Measurements from ENCODE around the gene P2RX2.

DNA sequence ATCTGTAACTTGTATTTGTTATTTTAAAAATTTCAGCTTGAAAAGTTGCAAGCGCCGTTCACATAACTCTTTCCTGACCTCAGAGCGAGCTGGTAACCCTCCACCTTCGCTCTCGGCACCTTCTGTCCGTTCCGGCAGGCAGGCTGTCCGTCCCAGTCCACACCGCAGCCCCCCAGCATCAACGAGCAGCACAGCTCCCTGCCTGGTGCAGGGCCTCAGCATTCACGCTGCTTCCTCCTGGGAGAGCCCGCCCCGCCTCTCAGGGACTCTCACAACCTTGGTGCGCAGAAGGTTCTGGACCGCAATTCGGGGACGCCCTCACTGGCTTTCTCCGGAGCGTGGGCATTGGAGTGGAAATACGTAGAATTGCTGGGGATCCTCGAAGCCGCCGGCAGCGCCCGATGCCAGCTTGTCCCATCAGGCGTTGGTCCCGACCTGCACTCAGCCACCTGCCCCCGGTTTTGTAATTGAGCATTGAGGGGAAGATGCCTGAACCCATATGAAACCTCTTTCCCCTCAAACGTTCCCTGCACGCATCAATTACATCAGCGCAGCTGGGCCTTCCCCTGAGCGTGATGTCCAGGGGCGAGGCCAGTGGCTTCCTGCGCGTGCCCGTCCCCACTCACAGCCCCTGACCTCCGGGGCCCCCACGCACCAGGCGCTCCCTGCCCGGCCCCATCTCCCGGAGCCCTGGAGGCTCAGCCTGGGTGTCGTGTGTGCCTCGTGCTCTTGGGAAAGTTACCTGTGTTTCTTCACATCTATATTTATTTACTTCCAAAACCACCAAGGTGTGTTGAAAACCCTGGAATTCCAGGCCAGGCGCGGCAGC is 27.3 kb upstream of the P2RX2 start:
- TF ChIP-seq, protein P1, sequence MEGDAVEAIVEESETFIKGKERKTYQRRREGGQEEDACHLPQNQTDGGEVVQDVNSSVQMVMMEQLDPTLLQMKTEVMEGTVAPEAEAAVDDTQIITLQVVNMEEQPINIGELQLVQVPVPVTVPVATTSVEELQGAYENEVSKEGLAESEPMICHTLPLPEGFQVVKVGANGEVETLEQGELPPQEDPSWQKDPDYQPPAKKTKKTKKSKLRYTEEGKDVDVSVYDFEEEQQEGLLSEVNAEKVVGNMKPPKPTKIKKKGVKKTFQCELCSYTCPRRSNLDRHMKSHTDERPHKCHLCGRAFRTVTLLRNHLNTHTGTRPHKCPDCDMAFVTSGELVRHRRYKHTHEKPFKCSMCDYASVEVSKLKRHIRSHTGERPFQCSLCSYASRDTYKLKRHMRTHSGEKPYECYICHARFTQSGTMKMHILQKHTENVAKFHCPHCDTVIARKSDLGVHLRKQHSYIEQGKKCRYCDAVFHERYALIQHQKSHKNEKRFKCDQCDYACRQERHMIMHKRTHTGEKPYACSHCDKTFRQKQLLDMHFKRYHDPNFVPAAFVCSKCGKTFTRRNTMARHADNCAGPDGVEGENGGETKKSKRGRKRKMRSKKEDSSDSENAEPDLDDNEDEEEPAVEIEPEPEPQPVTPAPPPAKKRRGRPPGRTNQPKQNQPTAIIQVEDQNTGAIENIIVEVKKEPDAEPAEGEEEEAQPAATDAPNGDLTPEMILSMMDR (IDR thresholded peaks at IDR 0.05), result no peak
- no peak for TF ChIP-seq KDM1A (IDR thresholded peaks at IDR 0.05; ENCODE audit: low read depth)
- no peak for TF ChIP-seq POLR2AphosphoS2 (conservative IDR thresholded peaks at IDR 0.05; ENCODE audit: low read length)
- TF ChIP-seq HOXB13 (CRISPR knock-in tag; IDR thresholded peaks at IDR 0.05; ENCODE audit: low read depth), result no peak
- TF ChIP-seq RNF2 (IDR thresholded peaks at IDR 0.05; ENCODE audit: borderline replicate concordance, low read depth), result no peak

All from A549 (cell line).